ENCODE data around the gene ZNF652.
"Not testable (repeated sequence)": the region's sequence is repeated elsewhere in the genome, so short reads cannot be mapped to it uniquely, and the experiment has no call there.

The ZNF652 gene

GRCh38 chr17:49393491-49394255 is 31.6 kb upstream of the ZNF652 start:
- TF ChIP-seq CTCF (IDR thresholded peaks at IDR 0.05; ENCODE audit: insufficient read depth, low read length, poor library complexity, severe bottlenecking) (no peak), EZH2phosphoT487 (conservative IDR thresholded peaks at IDR 0.05; ENCODE audit: low read length) (no peak)
- Histone ChIP-seq H3K9ac (ENCODE audit: low read length) (no peak overlapping the region), H3K4me2 (ENCODE audit: low read depth, low read length, poor library complexity, severe bottlenecking) (no peak overlapping the region), H4K20me1 (ENCODE audit: low read depth, low read length) (no peaks in the 10 kb centered on the region), H3K27ac (ENCODE audit: low read depth, low read length) (no peak overlapping the region), H3K9me3 (ENCODE audit: insufficient read depth, low read length) (no peaks in the 10 kb centered on the region), H3K27me3 (ENCODE audit: low read length) (no peaks in the 10 kb centered on the region), H3F3A (ENCODE audit: insufficient read depth) (no peaks in the 10 kb centered on the region), H2AFZ (ENCODE audit: low read depth, low read length, severe bottlenecking) (no peak overlapping the region), H3K9me2 (replicated peaks; ENCODE audit: insufficient read depth, low read length) (no peaks in the 10 kb centered on the region), H3K36me3 (ENCODE audit: low read length) (no peaks in the 10 kb centered on the region), H3K79me2 (ENCODE audit: insufficient read depth, low read length) (no peaks in the 10 kb centered on the region), H3K4me3 (ENCODE audit: insufficient read depth, low read length, poor library complexity, severe bottlenecking) (no peak overlapping the region)

GRCh38 chr17:49390548-49391324 is 28.7 kb upstream of the ZNF652 start:
- H3K36me3 ChIP-seq (ENCODE audit: low read length) = no peaks in the 10 kb centered on the region
- no peaks in the 10 kb centered on the region for H4K20me1 ChIP-seq (ENCODE audit: low read depth, low read length)
- peak overlapping the region; percentile 94 for H2AFZ ChIP-seq (ENCODE audit: low read depth, low read length, severe bottlenecking)
- H3K79me2 ChIP-seq (ENCODE audit: insufficient read depth, low read length) = no peaks in the 10 kb centered on the region
- H3K9me2 ChIP-seq (replicated peaks; ENCODE audit: insufficient read depth, low read length) = no peaks in the 10 kb centered on the region
- peak overlapping the region; percentile 35 for H3K4me2 ChIP-seq (ENCODE audit: low read depth, low read length, poor library complexity, severe bottlenecking)
- H3F3A ChIP-seq (ENCODE audit: insufficient read depth) = no peaks in the 10 kb centered on the region
- no peak overlapping the region for H3K4me3 ChIP-seq (ENCODE audit: insufficient read depth, low read length, poor library complexity, severe bottlenecking)
- H3K27ac ChIP-seq (ENCODE audit: low read depth, low read length) = no peak overlapping the region
- H3K9ac ChIP-seq (ENCODE audit: low read length) = peak overlapping the region; percentile 17; the same call in 1 of the 2 replicates
- no peaks in the 10 kb centered on the region for H3K27me3 ChIP-seq (ENCODE audit: low read length)
- no peak for TF ChIP-seq CTCF (IDR thresholded peaks at IDR 0.05; ENCODE audit: insufficient read depth, low read length, poor library complexity, severe bottlenecking)
- TF ChIP-seq EZH2phosphoT487 (conservative IDR thresholded peaks at IDR 0.05; ENCODE audit: low read length) = no peak
- H3K9me3 ChIP-seq (ENCODE audit: insufficient read depth, low read length) = no peaks in the 10 kb centered on the region

- not testable (repeated sequence) for H3K4me2 ChIP-seq (ENCODE audit: low read depth, low read length, poor library complexity, severe bottlenecking); H3K27ac ChIP-seq (ENCODE audit: low read depth, low read length); H3K9ac ChIP-seq (ENCODE audit: low read length); H3K36me3 ChIP-seq (ENCODE audit: low read length); H3K79me2 ChIP-seq (ENCODE audit: insufficient read depth, low read length); H3K9me2 ChIP-seq (replicated peaks; ENCODE audit: insufficient read depth, low read length); H3K4me3 ChIP-seq (ENCODE audit: insufficient read depth, low read length, poor library complexity, severe bottlenecking); H4K20me1 ChIP-seq (ENCODE audit: low read depth, low read length); H3K27me3 ChIP-seq (ENCODE audit: low read length); H3F3A ChIP-seq (ENCODE audit: insufficient read depth); H3K9me3 ChIP-seq (ENCODE audit: insufficient read depth, low read length)
- peak overlapping the region; percentile 94 for H2AFZ ChIP-seq (ENCODE audit: low read depth, low read length, severe bottlenecking)
These were observed 27.7 kb upstream of the ZNF652 start for GRCh38 chr17:49389514-49390347.
